B cell (primary cell): Measurements from ENCODE around the gene KDM6B. TPM values are rescaled to one million over a fixed set of nuclear protein-coding genes. Genes with fewer than 3 reads are reported as not detected.

Experiments used
- ATAC-seq: fragments of 200-7000 bp; cut with Tn5 transposase; one replicate; pipeline ENCODE4 v1.10.0; 2021; ENCODE audit warnings: low read depth, mild to moderate bottlenecking, moderate number of reproducible peaks, moderate library complexity
- CTCF ChIA-PET: fragments of 350-600 bp; sonication (Branson Sonifier 250); formaldehyde crosslinking; loops from one replicate; lab custom pipeline; 2021; ENCODE audit warnings: antibody characterized with exemption, inconsistent platforms; lab: Charles Lee
- POLR2A ChIA-PET: fragments of 350-600 bp; sonication (Branson Sonifier 250); formaldehyde crosslinking; loops from one replicate; lab custom pipeline; 2021; ENCODE audit warnings: antibody characterized with exemption; lab: Charles Lee
- DNase-seq: peaks from one replicate; pipeline ENCODE4 v3.0.0; 2013
- H2AFZ ChIP-seq: 2 replicates; pipeline ENCODE4 v1.6.1; 2012; ENCODE audit warnings: mild to moderate bottlenecking, low read depth, low read length; ENCODE audit not compliant: insufficient read depth, poor library complexity, severe bottlenecking
- H3K27ac ChIP-seq, 2 donors: 1 replicate in 1 of 2; 2 replicates in 1 of 2; pipeline ENCODE4 v1.5.1; 2012 to 2013; ENCODE audit warnings: low read length in 2 of 2, mild to moderate bottlenecking in 2 of 2, moderate library complexity in 1 of 2
- H3K27me3 ChIP-seq, 4 experiments: fragments of 200-600 bp in 1 of 4; sonication (generic) in 1 of 4; replicated peaks in 1 of 4; 1 replicate in 2 of 4; 2 replicates in 2 of 4; pipeline versions ENCODE4 v1.6.1 to v1.7.0; 2013 to 2016; ENCODE audit warnings: low read length in 3 of 4, mild to moderate bottlenecking in 2 of 4, mixed read lengths in 1 of 4, moderate library complexity in 1 of 4; ENCODE audit not compliant: insufficient read depth in 4 of 4, control insufficient read depth in 3 of 4; ENCODE audit errors: control extremely low read depth in 1 of 4
- H3K36me3 ChIP-seq, 2 experiments: replicated peaks in 1 of 2; 1 replicate in 1 of 2; 2 replicates in 1 of 2; pipeline versions ENCODE4 v1.6.1 to v1.7.1; 2013; ENCODE audit warnings: low read length in 1 of 2; ENCODE audit not compliant: insufficient read depth in 2 of 2, control insufficient read depth in 1 of 2; ENCODE audit errors: control extremely low read depth in 1 of 2, extremely low read depth in 1 of 2
- H3K4me1 ChIP-seq, 2 donors: fragments of 200-600 bp in 1 of 2; sonication (generic) in 1 of 2; 1 replicate in 1 of 2; 2 replicates in 1 of 2; pipeline versions ENCODE4 v1.5.1 to v1.6.1; 2013 to 2017; ENCODE audit warnings: low read length in 2 of 2; ENCODE audit not compliant: control insufficient read depth in 2 of 2, insufficient read depth in 2 of 2
- H3K4me2 ChIP-seq: replicated peaks from 2 replicates; pipeline ENCODE3; 2012; ENCODE audit warnings: mild to moderate bottlenecking, low read depth, low read length; ENCODE audit not compliant: poor library complexity, severe bottlenecking
- H3K4me3 ChIP-seq, 5 experiments: fragments of 200-600 bp in 1 of 5; sonication (generic) in 1 of 5; 1 replicate in 3 of 5; 2 replicates in 2 of 5; pipeline versions ENCODE4 v1.5.1 to v1.7.0; 2011 to 2016; ENCODE audit warnings: low read length in 4 of 5, mild to moderate bottlenecking in 4 of 5, low read depth in 2 of 5, control low read depth in 1 of 5, moderate library complexity in 1 of 5; ENCODE audit not compliant: insufficient read depth in 1 of 5; ENCODE audit errors: control extremely low read depth in 1 of 5, extremely low read depth in 1 of 5
- H3K79me2 ChIP-seq: fragments of 200-600 bp; sonication (generic); one replicate; pipeline ENCODE4 v1.6.0; 2016; ENCODE audit warnings: low read length; ENCODE audit not compliant: control insufficient read depth, insufficient read depth
- H3K9ac ChIP-seq: fragments of 200-600 bp; sonication (generic); 2 replicates; pipeline ENCODE4 v1.6.1; 2017; ENCODE audit warnings: mild to moderate bottlenecking, low read length, moderate library complexity
- H3K9me3 ChIP-seq, 3 donors: one replicate each; pipeline versions ENCODE4 v1.6.1 to v1.7.1; 2013; ENCODE audit warnings: low read length in 2 of 3; ENCODE audit not compliant: control insufficient read depth in 2 of 3, insufficient read depth in 1 of 3; ENCODE audit errors: control extremely low read depth in 1 of 3
- H4K20me1 ChIP-seq: 2 replicates; pipeline ENCODE4 v1.6.0; 2012; ENCODE audit warnings: mild to moderate bottlenecking, low read length; ENCODE audit not compliant: insufficient read depth, control insufficient read depth, poor library complexity, severe bottlenecking
- H3K27ac Mint-ChIP-seq: one replicate; pipeline ENCODE4 v1.8.0; 2021; ENCODE audit warnings: mixed read lengths
- H3K27me3 Mint-ChIP-seq: one replicate; pipeline ENCODE4 v1.8.0; 2021; ENCODE audit warnings: mixed read lengths
- H3K4me1 Mint-ChIP-seq: one replicate; pipeline ENCODE4 v1.8.0; 2021; ENCODE audit warnings: mixed read lengths
- H3K4me3 Mint-ChIP-seq: one replicate; pipeline ENCODE4 v1.8.0; 2021; ENCODE audit warnings: mixed read lengths
- H3K9me3 Mint-ChIP-seq: one replicate; pipeline ENCODE4 v1.8.0; 2022; ENCODE audit warnings: mixed read lengths; ENCODE audit not compliant: insufficient read depth
- CTCF ChIP-seq: fragments of 200-600 bp; IDR thresholded peaks from one replicate; pipeline ENCODE4 v1.8.0; 2022; ENCODE audit warnings: antibody characterized with exemption, mild to moderate bottlenecking
- EZH2 ChIP-seq: IDR thresholded peaks from 2 replicates; pipeline ENCODE4 v1.6.1; 2012; ENCODE audit warnings: borderline replicate concordance, low read depth, mild to moderate bottlenecking, moderate library complexity, low read length; ENCODE audit not compliant: insufficient read depth, poor library complexity, severe bottlenecking
- WGBS: methylation state at CpG from one replicate; pipeline ENCODE4 v1.1.5; 2013; ENCODE audit warnings: missing lambda C conversion rate; ENCODE audit not compliant: insufficient coverage; 5-methylcytosine and 5-hydroxymethylcytosine counted together
- intact Hi-C: fragments of 100-400 bp; cut with micrococcal nuclease; formaldehyde crosslinking; loops from one replicate; pipeline ENCODE4 v1.10.0; 2022
- polyA plus RNA-seq: library from polyadenylated mRNA; depleted of rRNA; stranded (reverse); fragments of >200 nt; gene quantifications from 2 replicates; pipeline ENCODE4 v1.2.3, GENCODE V29; 2012
- total RNA-seq, 2 donors: library from RNA; stranded (reverse); fragments of 120-200 nt in 1 of 2; gene quantifications; 1 replicate in 1 of 2; 2 replicates in 1 of 2; pipeline versions ENCODE4 v1.2.3 to v1.2.4, GENCODE V29; 2013 to 2022

Gene KDM6B
- total and polyA plus RNA-seq, 2 donors (not counting 1 experiment from before 2014, with no cell fraction given): 18.6 to 110 TPM

GRCh38 chr17:7843257-7843535 lies 9.2 kb downstream of the KDM6B start:
- Mint-ChIP-seq H3K27ac (peak overlapping the region; percentile 100), H3K4me3 (peak overlapping the region; percentile 100), H3K27me3 (no peaks in the 10 kb centered on the region), H3K9me3 (no peaks in the 10 kb centered on the region), H3K4me1 (peaks cover 52% of the 10 kb centered on the region)
- peaks cover 57% of the 10 kb centered on the region for H4K20me1 ChIP-seq
- intact Hi-C loops: loop anchor here (2.0 to 10.0 kb wide), 4 partner anchors 156 to 404 kb away; partner anchors contain the start of genes FXR2, TP53 and WRAP53
- WGBS: under 1% methylated on average over 13 of the region's 17 CpGs
- ChIA-PET CTCF (interaction anchor here (1.1 to 5.7 kb wide), 6 partner anchors 8 to 73 kb away, joined by 3 to 53 read pairs (median 6); partner anchors contain the start of genes CYB5D1, KDM6B, NAA38 and RNF227), POLR2A (interaction anchor here (0.7 to 2.7 kb wide), 3 partner anchors 10 to 156 kb away, joined by 5 to 14 read pairs (median 6); partner anchors contain the start of genes CYB5D1, NAA38 and TP53)
- no peak overlapping the region for H2AFZ ChIP-seq
- H3K4me2 ChIP-seq: peak overlapping the region; percentile 100
- peaks cover 30 to 62% of the 10 kb centered on the region in 2 donors for H3K4me1 ChIP-seq
- peak overlapping the region; percentile 72 to 95 (median 84) for H3K4me3 ChIP-seq
- H3K27me3 ChIP-seq: no peaks in the 10 kb centered on the region
- H3K79me2 ChIP-seq: peaks cover 31% of the 10 kb centered on the region
- H3K27ac ChIP-seq: peak overlapping the region; percentile 100
- ATAC-seq: no peak
- DNase-seq: no peak
- no peaks in the 10 kb centered on the region for H3K9me3 ChIP-seq
- H3K9ac ChIP-seq: peak overlapping the region; percentile 100
- H3K36me3 ChIP-seq: peaks cover 0 to 20% of the 10 kb centered on the region in 2 experiments
- no peak for TF ChIP-seq CTCF
- no peak for TF ChIP-seq EZH2

- Histone ChIP-seq H3K4me1 (peaks cover 27 to 57% of the 10 kb centered on the region in 2 donors), H3K36me3 (peaks cover 0 to 20% of the 10 kb centered on the region in 2 experiments), H3K27me3 (no peaks in the 10 kb centered on the region), H3K4me3 (peak overlapping the region; percentile 72 to 95 (median 93)), H3K9ac (peak overlapping the region; percentile 100), H3K9me3 (no peaks in the 10 kb centered on the region), H2AFZ (peak overlapping the region; percentile 11), H3K79me2 (peaks cover 31% of the 10 kb centered on the region), H3K4me2 (peak overlapping the region; percentile 100), H4K20me1 (peaks cover 59% of the 10 kb centered on the region), H3K27ac (peak overlapping the region; percentile 100)
- DNase-seq: peak; percentile 97
- H3K27ac Mint-ChIP-seq: peak overlapping the region; percentile 100
- WGBS: under 1% methylated on average over 42 of the region's 61 CpGs
- H3K27me3 Mint-ChIP-seq: no peaks in the 10 kb centered on the region
- TF ChIP-seq EZH2: no peak
- no peak for TF ChIP-seq CTCF
- POLR2A ChIA-PET: interaction anchor here (0.6 to 2.7 kb wide), 5 partner anchors 9 to 283 kb away, joined by 3 to 14 read pairs (median 6); partner anchors contain the start of genes CYB5D1, KDM6B, NAA38 and TP53
- H3K4me1 Mint-ChIP-seq: peaks cover 48% of the 10 kb centered on the region
- H3K9me3 Mint-ChIP-seq: no peaks in the 10 kb centered on the region
- H3K4me3 Mint-ChIP-seq: peak overlapping the region; percentile 100
- intact Hi-C loops: loop anchor here (1.0 to 10.0 kb wide), 6 partner anchors 8 to 403 kb away; partner anchors contain the start of genes FXR2, NAA38, TP53 and WRAP53
- ATAC-seq: peak; percentile 42
- CTCF ChIA-PET: interaction anchor here (0.6 to 5.7 kb wide), 7 partner anchors 7 to 146 kb away, joined by 3 to 53 read pairs (median 5); partner anchors contain the start of genes CYB5D1, KDM6B, NAA38 and RNF227
Observed at GRCh38 chr17:7843536-7844291, 9.7 kb downstream of the KDM6B start.
